Measurements from ENCODE around the gene STX8.
"Not testable (repeated sequence)": the region's sequence is repeated elsewhere in the genome, so short reads cannot be mapped to it uniquely, and the experiment has no call there.

DNA sequence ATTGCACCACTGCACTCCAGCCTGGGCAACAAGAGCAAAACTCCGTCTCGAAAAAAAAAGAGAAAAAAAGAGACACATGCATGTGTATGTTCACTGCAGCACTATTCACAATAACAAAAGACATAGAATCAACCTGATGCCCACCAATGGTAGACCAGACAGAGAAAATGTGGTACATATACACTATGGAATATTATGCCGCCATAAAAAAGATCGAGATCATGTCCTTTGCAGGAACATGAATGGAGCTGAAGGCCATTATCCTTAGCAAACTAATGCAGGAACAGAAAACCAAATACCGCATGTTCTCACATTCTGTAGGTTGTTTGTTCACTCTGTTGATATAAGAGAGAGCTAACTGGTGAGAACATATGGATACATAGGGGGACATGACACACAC, 8.9 kb downstream of the STX8 start:
- TF ChIP-seq, protein P1, sequence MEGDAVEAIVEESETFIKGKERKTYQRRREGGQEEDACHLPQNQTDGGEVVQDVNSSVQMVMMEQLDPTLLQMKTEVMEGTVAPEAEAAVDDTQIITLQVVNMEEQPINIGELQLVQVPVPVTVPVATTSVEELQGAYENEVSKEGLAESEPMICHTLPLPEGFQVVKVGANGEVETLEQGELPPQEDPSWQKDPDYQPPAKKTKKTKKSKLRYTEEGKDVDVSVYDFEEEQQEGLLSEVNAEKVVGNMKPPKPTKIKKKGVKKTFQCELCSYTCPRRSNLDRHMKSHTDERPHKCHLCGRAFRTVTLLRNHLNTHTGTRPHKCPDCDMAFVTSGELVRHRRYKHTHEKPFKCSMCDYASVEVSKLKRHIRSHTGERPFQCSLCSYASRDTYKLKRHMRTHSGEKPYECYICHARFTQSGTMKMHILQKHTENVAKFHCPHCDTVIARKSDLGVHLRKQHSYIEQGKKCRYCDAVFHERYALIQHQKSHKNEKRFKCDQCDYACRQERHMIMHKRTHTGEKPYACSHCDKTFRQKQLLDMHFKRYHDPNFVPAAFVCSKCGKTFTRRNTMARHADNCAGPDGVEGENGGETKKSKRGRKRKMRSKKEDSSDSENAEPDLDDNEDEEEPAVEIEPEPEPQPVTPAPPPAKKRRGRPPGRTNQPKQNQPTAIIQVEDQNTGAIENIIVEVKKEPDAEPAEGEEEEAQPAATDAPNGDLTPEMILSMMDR (IDR thresholded peaks at IDR 0.05), result not testable (repeated sequence)
- not testable (repeated sequence) for TF ChIP-seq POLR2A (IDR thresholded peaks at IDR 0.05); POLR2AphosphoS5 (IDR thresholded peaks at IDR 0.05; ENCODE audit: insufficient read depth in 1 of 2, low read depth in 1 of 2)

Measured in vagina (tissue), 2 donors.